Mesenchymal stem cell (in vitro differentiated cells and primary cell): ENCODE results near the gene SKIC8.

ENCODE experiments used
- DNase-seq: peaks from one replicate; pipeline ENCODE4 v3.0.0-alpha.2; 2013
- H2AFZ ChIP-seq: one replicate; pipeline ENCODE4 v1.6.1; 2013; ENCODE audit warnings: low read depth, mild to moderate bottlenecking, control low read depth, inconsistent platforms, low read length, moderate library complexity
- H2AK5ac ChIP-seq: 2 replicates; pipeline ENCODE4 v1.6.1; 2013; ENCODE audit warnings: low read length, moderate library complexity, mild to moderate bottlenecking, inconsistent platforms; ENCODE audit not compliant: severe bottlenecking
- H2BK120ac ChIP-seq: one replicate; pipeline ENCODE4 v1.6.1; 2013; ENCODE audit warnings: low read depth, mild to moderate bottlenecking, inconsistent platforms, low read length, moderate library complexity
- H2BK12ac ChIP-seq, 2 experiments: one replicate each; pipeline ENCODE4 v1.6.1; 2013; ENCODE audit warnings: inconsistent platforms in 2 of 2, low read length in 2 of 2, mild to moderate bottlenecking in 2 of 2, moderate library complexity in 2 of 2, control low read depth in 1 of 2
- H2BK15ac ChIP-seq: one replicate; pipeline ENCODE4 v1.6.1; 2013; ENCODE audit warnings: mild to moderate bottlenecking, low read depth, inconsistent platforms; ENCODE audit not compliant: poor library complexity, severe bottlenecking
- H2BK5ac ChIP-seq: 2 replicates; pipeline ENCODE4 v1.6.1; 2013; ENCODE audit warnings: low read depth, mild to moderate bottlenecking, low read length, control low read depth, inconsistent platforms; ENCODE audit not compliant: poor library complexity, severe bottlenecking
- H3K14ac ChIP-seq, 2 experiments: one replicate each; pipeline ENCODE4 v1.6.1; 2013; ENCODE audit warnings: inconsistent platforms in 2 of 2, low read length in 2 of 2, control low read depth in 1 of 2, mild to moderate bottlenecking in 1 of 2, moderate library complexity in 1 of 2
- H3K18ac ChIP-seq, 2 experiments: one replicate each; pipeline ENCODE4 v1.6.1; 2013; ENCODE audit warnings: inconsistent platforms in 2 of 2, low read length in 2 of 2, control low read depth in 1 of 2, low read depth in 1 of 2, mild to moderate bottlenecking in 1 of 2
- H3K23ac ChIP-seq, 2 experiments: one replicate each; pipeline ENCODE4 v1.6.1; 2013; ENCODE audit warnings: inconsistent platforms in 2 of 2, low read length in 2 of 2, mild to moderate bottlenecking in 2 of 2, moderate library complexity in 2 of 2, control low read depth in 1 of 2
- H3K27ac ChIP-seq: 2 replicates; pipeline ENCODE4 v1.5.1; 2013; ENCODE audit warnings: mild to moderate bottlenecking, moderate library complexity, low read length, control low read depth, inconsistent platforms; ENCODE audit not compliant: poor library complexity, severe bottlenecking
- H3K27me3 ChIP-seq, 2 experiments: 2 replicates each; pipeline versions ENCODE4 v1.6.1 to v1.7.0; 2013; ENCODE audit warnings: low read length in 2 of 2, mild to moderate bottlenecking in 2 of 2, moderate library complexity in 2 of 2, control low read depth in 1 of 2, inconsistent platforms in 1 of 2; ENCODE audit not compliant: control insufficient read depth in 1 of 2, insufficient read depth in 1 of 2
- H3K36me3 ChIP-seq, 2 experiments: 2 replicates each; pipeline versions ENCODE4 v1.6.1 to v1.7.0; 2013; ENCODE audit warnings: low read length in 2 of 2, control low read depth in 1 of 2, inconsistent platforms in 1 of 2, low read depth in 1 of 2, mild to moderate bottlenecking in 1 of 2; ENCODE audit not compliant: insufficient read depth in 2 of 2, control insufficient read depth in 1 of 2
- H3K4ac ChIP-seq, 2 experiments: one replicate each; pipeline ENCODE4 v1.6.1; 2013; ENCODE audit warnings: inconsistent platforms in 2 of 2, low read length in 2 of 2, mild to moderate bottlenecking in 2 of 2, moderate library complexity in 2 of 2, control low read depth in 1 of 2, low read depth in 1 of 2
- H3K4me1 ChIP-seq: 2 replicates; pipeline ENCODE4 v1.6.1; 2013; ENCODE audit warnings: low read depth, low read length, control low read depth; ENCODE audit not compliant: control insufficient read depth, insufficient read depth
- H3K4me2 ChIP-seq: 2 replicates; pipeline ENCODE4 v1.6.1; 2013; ENCODE audit warnings: low read length, mild to moderate bottlenecking, inconsistent platforms; ENCODE audit not compliant: poor library complexity, severe bottlenecking
- H3K4me3 ChIP-seq, 2 experiments: 2 replicates each; pipeline versions ENCODE4 v1.5.1 to v1.7.0; 2013; ENCODE audit warnings: low read length in 2 of 2, mild to moderate bottlenecking in 2 of 2, control low read depth in 1 of 2, low read depth in 1 of 2; ENCODE audit not compliant: insufficient read depth in 1 of 2
- H3K79me1 ChIP-seq: replicated peaks from 2 replicates; pipeline ENCODE4 v1.6.1; 2013; ENCODE audit warnings: mild to moderate bottlenecking, control low read depth, low read length, inconsistent platforms; ENCODE audit not compliant: poor library complexity, severe bottlenecking
- H3K9ac ChIP-seq: 2 replicates; pipeline ENCODE4 v1.7.0; 2013; ENCODE audit warnings: mild to moderate bottlenecking, low read length, moderate library complexity
- H3K9me3 ChIP-seq: 2 replicates; pipeline ENCODE4 v1.7.0; 2013; ENCODE audit warnings: mild to moderate bottlenecking, low read length; ENCODE audit not compliant: control insufficient read depth
- H4K8ac ChIP-seq: one replicate; pipeline ENCODE4 v1.6.1; 2013; ENCODE audit warnings: inconsistent platforms, mild to moderate bottlenecking, low read length, moderate library complexity
- H4K91ac ChIP-seq: one replicate; pipeline ENCODE4 v1.6.1; 2013; ENCODE audit warnings: mild to moderate bottlenecking, low read length, inconsistent platforms
- WGBS: methylation state at CpG from one replicate; pipeline ENCODE4 v1.1.7; 2013; ENCODE audit warnings: mixed read lengths; 5-methylcytosine and 5-hydroxymethylcytosine counted together

The SKIC8 gene

DNA sequence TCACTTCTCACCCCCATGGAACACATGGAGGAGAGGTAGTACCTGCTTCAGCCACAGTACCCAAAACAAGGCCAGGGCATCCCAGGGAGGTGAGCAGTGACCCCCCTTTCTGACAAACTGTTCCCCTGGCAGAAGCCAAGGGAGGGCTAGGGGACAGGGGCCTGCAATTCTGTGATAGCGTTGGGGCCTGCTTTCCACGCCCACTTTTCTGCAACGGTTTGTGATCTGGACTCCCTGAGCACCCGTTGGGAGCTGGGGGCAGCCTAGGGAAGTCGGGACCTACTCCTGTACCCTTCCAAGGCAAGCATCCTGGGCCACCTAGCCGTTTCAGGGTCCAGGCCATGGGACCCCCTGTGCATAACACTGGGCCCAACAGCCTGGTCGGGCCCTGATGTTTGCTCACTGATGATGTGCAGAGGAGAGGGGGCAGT is 36.0 kb downstream of the SKIC8 start:
- Histone ChIP-seq H2AK5ac (no peak overlapping the region), H2BK120ac (no peak overlapping the region), H3K9me3 (no peaks in the 10 kb centered on the region), H3K4ac (no peak overlapping the region), H2AFZ (no peak overlapping the region), H3K4me1 (peaks cover 5% of the 10 kb centered on the region), H4K91ac (no peak overlapping the region), H2BK12ac (no peak overlapping the region), H3K4me2 (no peak overlapping the region), H3K4me3 (no peak overlapping the region), H2BK5ac (no peak overlapping the region), H3K36me3 (no peaks in the 10 kb centered on the region), H3K79me1 (no peaks in the 10 kb centered on the region), H3K23ac (no peak overlapping the region), H3K27me3 (peaks cover 0 to 4% of the 10 kb centered on the region in 2 experiments), H3K27ac (no peak overlapping the region), H2BK15ac (no peak overlapping the region), H3K9ac (no peak overlapping the region), H3K14ac (no peak overlapping the region), H3K18ac (no peak overlapping the region), H4K8ac (no peak overlapping the region)
- 87% methylated on average over 7 of the region's 7 CpGs for WGBS
- no peak for DNase-seq

DNA sequence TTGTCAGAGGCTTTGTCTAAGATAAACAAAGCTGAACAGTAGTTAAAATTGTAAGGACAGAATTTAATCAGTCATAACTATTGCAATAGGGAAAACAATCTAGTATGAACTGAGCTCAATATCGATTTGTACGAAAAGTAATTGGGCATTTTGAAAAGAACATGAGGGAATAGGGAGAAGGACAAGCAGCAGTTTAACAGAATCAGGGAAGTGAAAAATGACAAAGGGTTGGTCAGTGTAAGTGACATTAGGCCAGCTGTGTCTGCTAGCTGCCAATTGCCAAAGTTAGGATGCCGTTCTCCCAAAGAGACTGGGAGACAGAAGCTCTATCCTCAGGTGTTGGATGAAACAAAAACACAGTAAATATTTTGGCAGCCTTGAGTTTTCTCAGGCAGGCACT is 38.3 kb downstream of the SKIC8 start:
- Histone ChIP-seq H2BK5ac (no peak overlapping the region), H3K27me3 (peaks cover 0 to 18% of the 10 kb centered on the region in 2 experiments), H3K36me3 (no peaks in the 10 kb centered on the region), H3K4ac (no peak overlapping the region), H3K4me1 (peaks cover 5% of the 10 kb centered on the region), H3K27ac (no peak overlapping the region), H4K91ac (no peak overlapping the region), H3K4me3 (no peak overlapping the region), H3K9me3 (no peaks in the 10 kb centered on the region), H2BK12ac (no peak overlapping the region), H3K79me1 (no peaks in the 10 kb centered on the region), H2BK120ac (no peak overlapping the region), H3K18ac (no peak overlapping the region), H3K4me2 (no peak overlapping the region), H3K14ac (no peak overlapping the region), H2AFZ (no peak overlapping the region), H2AK5ac (no peak overlapping the region), H3K23ac (no peak overlapping the region), H4K8ac (no peak overlapping the region), H2BK15ac (no peak overlapping the region), H3K9ac (no peak overlapping the region)
- DNase-seq: no peak
- 91% methylated on average over 3 of the region's 3 CpGs for WGBS

DNA sequence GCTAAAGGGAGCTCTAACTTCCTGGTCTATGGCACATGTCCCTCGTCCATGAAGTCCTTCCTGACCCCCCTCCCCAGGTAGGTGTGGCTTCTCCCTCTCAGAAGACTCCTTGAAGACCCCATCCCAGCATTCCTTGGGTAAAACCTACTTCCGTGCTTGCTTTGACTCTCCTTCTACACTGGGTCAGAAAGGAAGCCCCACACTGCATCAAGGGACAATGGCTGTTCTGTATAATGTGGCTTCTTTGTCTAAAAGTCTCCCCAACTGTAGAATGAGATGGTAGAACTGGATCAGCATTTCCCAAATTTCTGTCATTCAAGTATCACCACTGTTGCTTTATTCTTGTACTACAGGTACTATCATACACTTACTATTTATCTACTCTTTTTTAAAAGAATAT is 38.9 kb downstream of the SKIC8 start:
- H2BK12ac ChIP-seq: no peak overlapping the region
- H2BK120ac ChIP-seq: no peak overlapping the region
- no peak overlapping the region for H4K91ac ChIP-seq
- H2AK5ac ChIP-seq: no peak overlapping the region
- no peaks in the 10 kb centered on the region for H3K36me3 ChIP-seq
- no peak overlapping the region for H3K14ac ChIP-seq
- 0% methylated on average over 1 of the region's 2 CpGs for WGBS
- no peak overlapping the region for H2BK15ac ChIP-seq
- no peak overlapping the region for H3K4ac ChIP-seq
- H3K4me1 ChIP-seq: peaks cover 5% of the 10 kb centered on the region
- H3K4me2 ChIP-seq: no peak overlapping the region
- DNase-seq: no peak
- no peaks in the 10 kb centered on the region for H3K79me1 ChIP-seq
- no peak overlapping the region for H3K4me3 ChIP-seq
- no peak overlapping the region for H4K8ac ChIP-seq
- H3K9me3 ChIP-seq: no peaks in the 10 kb centered on the region
- no peak overlapping the region for H3K9ac ChIP-seq
- no peak overlapping the region for H2AFZ ChIP-seq
- H2BK5ac ChIP-seq: no peak overlapping the region
- no peak overlapping the region for H3K27ac ChIP-seq
- H3K23ac ChIP-seq: no peak overlapping the region
- peaks cover 0 to 18% of the 10 kb centered on the region in 2 experiments for H3K27me3 ChIP-seq
- H3K18ac ChIP-seq: no peak overlapping the region

DNA sequence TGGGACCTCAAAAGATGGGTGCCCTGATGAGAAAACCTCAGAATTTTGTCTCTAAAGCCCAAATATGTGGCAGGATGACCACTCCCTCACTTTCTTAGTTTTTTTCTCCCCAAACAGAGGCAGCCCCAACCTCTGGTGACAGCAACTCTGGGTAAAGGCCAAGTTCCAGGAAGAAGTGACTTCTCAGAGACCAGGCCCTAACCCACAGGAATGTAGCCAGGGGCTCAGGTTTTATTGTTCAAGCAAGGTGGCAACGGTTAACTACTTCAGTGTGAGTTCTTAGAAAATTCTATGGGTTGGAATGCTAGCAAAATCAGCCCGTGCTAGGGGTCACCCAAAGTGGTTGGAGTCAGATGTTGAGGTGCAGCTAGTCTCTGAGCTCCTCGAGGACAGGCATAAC is 40.2 kb downstream of the SKIC8 start:
- WGBS: 72% methylated on average over 3 of the region's 3 CpGs
- no peak overlapping the region for H4K91ac ChIP-seq
- H4K8ac ChIP-seq: no peak overlapping the region
- no peak overlapping the region for H3K4me3 ChIP-seq
- H2AFZ ChIP-seq: no peak overlapping the region
- H2BK120ac ChIP-seq: no peak overlapping the region
- no peak overlapping the region for H2BK12ac ChIP-seq
- no peak overlapping the region for H3K23ac ChIP-seq
- peaks cover 0 to 21% of the 10 kb centered on the region in 2 experiments for H3K27me3 ChIP-seq
- H3K9ac ChIP-seq: no peak overlapping the region
- no peak for DNase-seq
- peaks cover 5% of the 10 kb centered on the region for H3K4me1 ChIP-seq
- H3K4me2 ChIP-seq: no peak overlapping the region
- no peaks in the 10 kb centered on the region for H3K79me1 ChIP-seq
- H3K36me3 ChIP-seq: no peaks in the 10 kb centered on the region
- H3K27ac ChIP-seq: no peak overlapping the region
- no peak overlapping the region for H3K4ac ChIP-seq
- H2BK15ac ChIP-seq: no peak overlapping the region
- H3K9me3 ChIP-seq: no peaks in the 10 kb centered on the region
- H2BK5ac ChIP-seq: no peak overlapping the region
- no peak overlapping the region for H3K18ac ChIP-seq
- H3K14ac ChIP-seq: no peak overlapping the region
- H2AK5ac ChIP-seq: no peak overlapping the region
